Glutamatergic neuron (in vitro differentiated cells): Measurements from ENCODE around the gene TBC1D14. TPM values are rescaled to one million over a fixed set of nuclear protein-coding genes. Genes with fewer than 3 reads are reported as not detected.

Experiments used
- DNase-seq: peaks from one replicate; pipeline ENCODE4 v3.0.0; 2022
- H3K27ac Mint-ChIP-seq: one replicate; pipeline ENCODE4 v1.8.0; 2020; ENCODE audit warnings: mild to moderate bottlenecking, mixed read lengths, inconsistent platforms; ENCODE audit not compliant: unreplicated experiment
- H3K27me3 Mint-ChIP-seq: one replicate; pipeline ENCODE4 v1.8.0; 2020; ENCODE audit warnings: mild to moderate bottlenecking, moderate library complexity, mixed read lengths, inconsistent platforms; ENCODE audit not compliant: unreplicated experiment
- H3K36me3 Mint-ChIP-seq: one replicate; pipeline ENCODE4 v1.8.0; 2020; ENCODE audit warnings: mild to moderate bottlenecking, mixed read lengths, inconsistent platforms; ENCODE audit not compliant: unreplicated experiment
- H3K4me1 Mint-ChIP-seq: one replicate; pipeline ENCODE4 v1.8.0; 2020; ENCODE audit warnings: mild to moderate bottlenecking, low read depth, mixed read lengths, inconsistent platforms; ENCODE audit not compliant: unreplicated experiment
- H3K4me3 Mint-ChIP-seq: one replicate; pipeline ENCODE4 v1.8.0; 2020; ENCODE audit warnings: mild to moderate bottlenecking, mixed read lengths, inconsistent platforms; ENCODE audit not compliant: unreplicated experiment
- H3K9me3 Mint-ChIP-seq: one replicate; pipeline ENCODE4 v1.8.0; 2020; ENCODE audit warnings: mild to moderate bottlenecking, moderate library complexity, mixed read lengths, inconsistent platforms; ENCODE audit not compliant: unreplicated experiment
- total RNA-seq: library from RNA; stranded (reverse); fragmentation: NEBNext Ultra II Directional; extraction: Animal tissue kit (Norgen Biotek cat#: 25700); gene quantifications from one replicate; pipeline ENCODE4 v1.2.1, GENCODE V29; 2021; ENCODE audit not compliant: unreplicated experiment
- TF ChIP-seq, protein P1 (sequence below): fragments of 200-600 bp; sonication (generic); IDR thresholded peaks from one replicate; pipeline ENCODE4 v1.5.0; 2021; ENCODE audit not compliant: partially characterized antibody, unreplicated experiment

TBC1D14 gene
- total RNA-seq, 1 donor from 2014 or later: 82.2 TPM

- no peak for DNase-seq
- no peaks in the 10 kb centered on the region for H3K36me3 Mint-ChIP-seq
- peak overlapping the region; percentile 62 for H3K27ac Mint-ChIP-seq
- H3K9me3 Mint-ChIP-seq: peaks cover 12% of the 10 kb centered on the region
- no peak overlapping the region for H3K4me3 Mint-ChIP-seq
- H3K27me3 Mint-ChIP-seq: peaks cover 11% of the 10 kb centered on the region
- peaks cover 52% of the 10 kb centered on the region for H3K4me1 Mint-ChIP-seq
- TF ChIP-seq, protein P1, sequence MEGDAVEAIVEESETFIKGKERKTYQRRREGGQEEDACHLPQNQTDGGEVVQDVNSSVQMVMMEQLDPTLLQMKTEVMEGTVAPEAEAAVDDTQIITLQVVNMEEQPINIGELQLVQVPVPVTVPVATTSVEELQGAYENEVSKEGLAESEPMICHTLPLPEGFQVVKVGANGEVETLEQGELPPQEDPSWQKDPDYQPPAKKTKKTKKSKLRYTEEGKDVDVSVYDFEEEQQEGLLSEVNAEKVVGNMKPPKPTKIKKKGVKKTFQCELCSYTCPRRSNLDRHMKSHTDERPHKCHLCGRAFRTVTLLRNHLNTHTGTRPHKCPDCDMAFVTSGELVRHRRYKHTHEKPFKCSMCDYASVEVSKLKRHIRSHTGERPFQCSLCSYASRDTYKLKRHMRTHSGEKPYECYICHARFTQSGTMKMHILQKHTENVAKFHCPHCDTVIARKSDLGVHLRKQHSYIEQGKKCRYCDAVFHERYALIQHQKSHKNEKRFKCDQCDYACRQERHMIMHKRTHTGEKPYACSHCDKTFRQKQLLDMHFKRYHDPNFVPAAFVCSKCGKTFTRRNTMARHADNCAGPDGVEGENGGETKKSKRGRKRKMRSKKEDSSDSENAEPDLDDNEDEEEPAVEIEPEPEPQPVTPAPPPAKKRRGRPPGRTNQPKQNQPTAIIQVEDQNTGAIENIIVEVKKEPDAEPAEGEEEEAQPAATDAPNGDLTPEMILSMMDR: no peak
Observed at GRCh38 chr4:6957994-6958393, 48.4 kb downstream of the TBC1D14 start.

- H3K27me3 Mint-ChIP-seq: peaks cover 14% of the 10 kb centered on the region
- no peaks in the 10 kb centered on the region for H3K36me3 Mint-ChIP-seq
- peaks cover 17% of the 10 kb centered on the region for H3K9me3 Mint-ChIP-seq
- TF ChIP-seq, protein P1: no peak
- H3K4me3 Mint-ChIP-seq: no peak overlapping the region
- H3K4me1 Mint-ChIP-seq: peaks cover 56% of the 10 kb centered on the region
- H3K27ac Mint-ChIP-seq: peak overlapping the region; percentile 55
- DNase-seq: no peak
Observed at GRCh38 chr4:6959261-6959660, 49.6 kb downstream of the TBC1D14 start.

- Mint-ChIP-seq H3K36me3 (no peaks in the 10 kb centered on the region), H3K27me3 (peaks cover 14% of the 10 kb centered on the region), H3K27ac (peak overlapping the region; percentile 72), H3K9me3 (peaks cover 17% of the 10 kb centered on the region), H3K4me1 (peaks cover 56% of the 10 kb centered on the region), H3K4me3 (no peak overlapping the region)
- TF ChIP-seq, protein P1: no peak
- DNase-seq: no peak
Observed at GRCh38 chr4:6960154-6960553, 50.5 kb downstream of the TBC1D14 start.

- H3K4me1 Mint-ChIP-seq: peaks cover 60% of the 10 kb centered on the region
- TF ChIP-seq, protein P1: no peak
- H3K9me3 Mint-ChIP-seq: peaks cover 17% of the 10 kb centered on the region
- no peak for DNase-seq
- peak overlapping the region; percentile 91 for H3K27ac Mint-ChIP-seq
- H3K36me3 Mint-ChIP-seq: no peaks in the 10 kb centered on the region
- peaks cover 14% of the 10 kb centered on the region for H3K27me3 Mint-ChIP-seq
- H3K4me3 Mint-ChIP-seq: no peak overlapping the region
Observed at GRCh38 chr4:6960628-6961412, 51.2 kb downstream of the TBC1D14 start.

DNA sequence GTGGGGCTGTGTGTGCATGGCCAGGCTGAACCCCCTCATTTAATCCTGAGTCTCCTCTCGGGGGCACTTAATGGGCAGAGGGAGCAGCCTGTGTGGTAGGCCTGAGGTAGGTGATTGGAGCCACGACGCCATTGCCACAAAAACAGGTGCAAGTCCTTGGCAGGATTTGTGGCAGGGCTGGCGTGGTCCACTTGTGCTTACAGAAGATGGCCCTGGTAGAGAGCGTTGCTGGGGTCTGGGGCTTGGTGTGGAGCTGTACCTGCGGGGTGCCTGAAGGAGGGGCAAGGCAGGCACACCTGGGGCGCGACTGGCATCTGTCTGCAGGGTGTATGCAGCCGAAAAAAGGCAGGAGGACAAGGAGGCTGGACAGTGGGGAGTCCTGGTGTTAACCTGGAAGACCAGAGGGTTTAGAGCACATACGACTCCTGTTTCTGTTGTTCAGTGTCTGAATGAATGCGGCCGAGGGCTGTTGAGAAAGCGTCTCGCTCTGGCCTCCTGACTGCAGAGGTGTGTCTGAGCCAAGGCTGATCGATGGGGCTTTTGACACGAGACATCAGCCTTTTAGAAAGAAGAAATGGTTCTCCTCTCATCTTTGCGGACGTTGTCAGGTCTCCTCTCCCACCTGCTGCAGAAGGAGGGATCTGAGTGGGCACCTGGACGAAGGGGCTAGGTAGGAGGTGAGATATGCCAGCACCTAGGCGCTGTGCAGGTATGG, 52.0 kb downstream of the TBC1D14 start:
- TF ChIP-seq, protein P1: no peak
- Mint-ChIP-seq H3K4me1 (peaks cover 62% of the 10 kb centered on the region), H3K9me3 (peaks cover 17% of the 10 kb centered on the region), H3K27me3 (peaks cover 14% of the 10 kb centered on the region), H3K4me3 (peak overlapping the region; percentile 61), H3K27ac (peak overlapping the region; percentile 91), H3K36me3 (no peaks in the 10 kb centered on the region)
- no peak for DNase-seq
